LoVo (cell line): ENCODE measurements around the gene PCGF6.
A peak's percentile ranks its signal among the peaks of the same experiment; 100 is the strongest.

ENCODE experiments used
- DNase-seq: peaks from one replicate; pipeline ENCODE4 v3.0.0-alpha.2; 2016; ENCODE audit warnings: low spot score

PCGF6 gene

GRCh38 chr10:103256613-103257012, 94.3 kb downstream of the PCGF6 start:
- DNase-seq, result no peak

GRCh38 chr10:103254538-103255325, 96.2 kb downstream of the PCGF6 start:
- DNase-seq, result peak; percentile 65

- no peak for DNase-seq
Observed at GRCh38 chr10:103254113-103254512, 96.8 kb downstream of the PCGF6 start.
